ENCODE data around the gene SEC16B. TPM values are rescaled to one million over a fixed set of nuclear protein-coding genes. Genes with fewer than 3 reads are reported as not detected.

SEC16B gene
- total RNA-seq, 1 experiment from 2014 or later = not detected

- Histone ChIP-seq H3K4me2 (ENCODE audit: low read depth, low read length, poor library complexity, severe bottlenecking) (no peak overlapping the region), H3K27me3 (ENCODE audit: low read length) (0 out of 2 replicates have a peak, but pooled peaks cover 2% of the 10 kb centered on the region), H3K4me1 (ENCODE audit: low read length) (no peaks in the 10 kb centered on the region), H3K79me2 (ENCODE audit: low read length) (no peaks in the 10 kb centered on the region), H2AFZ (ENCODE audit: low read length) (no peak overlapping the region), H3K27ac (ENCODE audit: low read length) (no peak overlapping the region), H3K9me2 (replicated peaks; ENCODE audit: insufficient read depth, low read length) (no peaks in the 10 kb centered on the region), H3K4me3 (ENCODE audit: low read length) (no peak overlapping the region), H3K9ac (ENCODE audit: low read length) (no peak overlapping the region), H3K36me3 (ENCODE audit: insufficient read depth, low read length) (no peaks in the 10 kb centered on the region), H3K9me3 (ENCODE audit: low read length) (no peaks in the 10 kb centered on the region), H4K20me1 (ENCODE audit: insufficient read depth, low read depth, low read length) (no peaks in the 10 kb centered on the region)
- DNase-seq = no peak
Observed at GRCh38 chr1:177909416-177909815, 60.4 kb downstream of the SEC16B start.

DNA sequence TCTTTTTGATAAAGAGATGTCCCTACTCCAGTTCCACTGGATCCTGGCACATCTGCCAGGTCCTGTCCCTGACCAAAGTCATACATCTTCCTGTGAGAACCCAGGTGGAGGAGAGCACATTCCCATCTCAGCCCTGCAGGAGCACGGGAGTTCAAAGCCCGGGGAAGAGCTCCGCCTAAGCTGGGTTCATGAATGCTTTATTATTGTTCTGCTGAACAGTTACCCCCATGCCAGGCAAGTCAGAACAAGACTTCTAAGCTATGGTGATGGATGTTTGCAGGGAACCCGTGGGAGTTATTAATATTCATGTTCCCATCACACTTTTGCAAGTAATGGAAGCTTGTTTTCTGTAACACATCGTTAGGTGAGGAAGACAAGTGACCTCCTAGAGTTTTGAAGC, 62.9 kb downstream of the SEC16B start:
- no peaks in the 10 kb centered on the region for H3K9me3 ChIP-seq (ENCODE audit: low read length)
- H3K79me2 ChIP-seq (ENCODE audit: low read length) = no peaks in the 10 kb centered on the region
- H3K36me3 ChIP-seq (ENCODE audit: insufficient read depth, low read length) = no peaks in the 10 kb centered on the region
- no peak overlapping the region for H2AFZ ChIP-seq (ENCODE audit: low read length)
- no peak overlapping the region for H3K9ac ChIP-seq (ENCODE audit: low read length)
- no peaks in the 10 kb centered on the region for H3K4me1 ChIP-seq (ENCODE audit: low read length)
- H3K4me3 ChIP-seq (ENCODE audit: low read length) = no peak overlapping the region
- 0 out of 2 replicates have a peak, but pooled peaks cover 5% of the 10 kb centered on the region for H3K27me3 ChIP-seq (ENCODE audit: low read length)
- DNase-seq = no peak
- H3K27ac ChIP-seq (ENCODE audit: low read length) = no peak overlapping the region
- H3K4me2 ChIP-seq (ENCODE audit: low read depth, low read length, poor library complexity, severe bottlenecking) = no peak overlapping the region
- no peaks in the 10 kb centered on the region for H4K20me1 ChIP-seq (ENCODE audit: insufficient read depth, low read depth, low read length)
- H3K9me2 ChIP-seq (replicated peaks; ENCODE audit: insufficient read depth, low read length) = no peaks in the 10 kb centered on the region

DNA sequence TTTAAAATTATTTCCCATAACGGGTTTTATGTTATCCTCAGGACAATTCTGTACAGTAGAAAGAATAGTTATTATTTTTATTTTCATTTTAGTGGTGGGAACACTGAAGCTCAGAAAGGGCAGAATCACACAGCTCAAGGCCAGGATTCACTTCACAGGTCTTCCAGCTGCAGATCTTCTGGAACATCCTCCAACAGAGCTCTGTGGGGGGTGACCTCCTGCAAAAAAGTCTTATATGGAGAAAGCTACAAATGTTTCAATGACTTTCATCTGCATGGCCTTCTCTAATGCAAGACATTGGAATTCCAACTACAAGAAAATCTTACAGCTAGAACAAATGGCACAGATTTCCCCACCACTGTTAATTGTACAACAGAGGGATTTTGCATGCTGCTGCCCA, 64.2 kb downstream of the SEC16B start:
- Histone ChIP-seq H2AFZ (ENCODE audit: low read length) (no peak overlapping the region), H3K27me3 (ENCODE audit: low read length) (0 out of 2 replicates have a peak, but pooled peaks cover 6% of the 10 kb centered on the region), H3K9ac (ENCODE audit: low read length) (no peak overlapping the region), H3K27ac (ENCODE audit: low read length) (no peak overlapping the region), H3K36me3 (ENCODE audit: insufficient read depth, low read length) (no peaks in the 10 kb centered on the region), H3K9me2 (replicated peaks; ENCODE audit: insufficient read depth, low read length) (no peaks in the 10 kb centered on the region), H3K4me1 (ENCODE audit: low read length) (no peaks in the 10 kb centered on the region), H4K20me1 (ENCODE audit: insufficient read depth, low read depth, low read length) (no peaks in the 10 kb centered on the region), H3K4me2 (ENCODE audit: low read depth, low read length, poor library complexity, severe bottlenecking) (no peak overlapping the region), H3K4me3 (ENCODE audit: low read length) (no peak overlapping the region), H3K79me2 (ENCODE audit: low read length) (no peaks in the 10 kb centered on the region), H3K9me3 (ENCODE audit: low read length) (no peaks in the 10 kb centered on the region)
- no peak for DNase-seq

DNA sequence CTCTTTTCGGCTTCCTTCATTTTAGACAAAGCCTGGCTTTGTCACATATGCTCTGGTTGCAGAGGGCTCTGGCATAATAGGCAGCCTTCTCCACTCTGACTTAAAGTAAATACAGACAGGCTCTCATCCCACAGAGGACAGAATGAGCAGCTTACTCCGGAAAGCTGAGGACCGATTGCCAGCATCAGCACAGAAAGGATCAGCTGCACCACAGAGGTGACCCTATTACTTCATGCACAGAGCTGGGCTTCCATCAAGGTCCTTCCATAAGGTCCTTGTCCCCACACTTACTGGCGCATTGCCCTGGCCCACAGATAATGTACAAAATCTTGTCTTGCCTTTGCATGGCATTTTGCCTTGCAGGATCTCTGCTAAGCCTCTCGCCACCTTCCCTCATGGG, 67.6 kb downstream of the SEC16B start:
- H3K36me3 ChIP-seq (ENCODE audit: insufficient read depth, low read length) = no peaks in the 10 kb centered on the region
- no peak overlapping the region for H3K4me3 ChIP-seq (ENCODE audit: low read length)
- no peak overlapping the region for H3K27ac ChIP-seq (ENCODE audit: low read length)
- no peaks in the 10 kb centered on the region for H3K79me2 ChIP-seq (ENCODE audit: low read length)
- no peak overlapping the region for H2AFZ ChIP-seq (ENCODE audit: low read length)
- H3K4me2 ChIP-seq (ENCODE audit: low read depth, low read length, poor library complexity, severe bottlenecking) = no peak overlapping the region
- H4K20me1 ChIP-seq (ENCODE audit: insufficient read depth, low read depth, low read length) = no peaks in the 10 kb centered on the region
- H3K9ac ChIP-seq (ENCODE audit: low read length) = no peak overlapping the region
- H3K4me1 ChIP-seq (ENCODE audit: low read length) = no peaks in the 10 kb centered on the region
- H3K9me3 ChIP-seq (ENCODE audit: low read length) = no peaks in the 10 kb centered on the region
- DNase-seq = no peak
- H3K27me3 ChIP-seq (ENCODE audit: low read length) = 0 out of 2 replicates have a peak, but pooled peaks cover 6% of the 10 kb centered on the region
- no peaks in the 10 kb centered on the region for H3K9me2 ChIP-seq (replicated peaks; ENCODE audit: insufficient read depth, low read length)

- H3K27ac ChIP-seq (ENCODE audit: low read length) = no peak overlapping the region
- H3K9me3 ChIP-seq (ENCODE audit: low read length) = no peaks in the 10 kb centered on the region
- no peaks in the 10 kb centered on the region for H3K9me2 ChIP-seq (replicated peaks; ENCODE audit: insufficient read depth, low read length)
- no peaks in the 10 kb centered on the region for H3K79me2 ChIP-seq (ENCODE audit: low read length)
- no peaks in the 10 kb centered on the region for H3K4me1 ChIP-seq (ENCODE audit: low read length)
- H2AFZ ChIP-seq (ENCODE audit: low read length) = no peak overlapping the region
- 0 out of 2 replicates have a peak, but pooled peaks cover 4% of the 10 kb centered on the region for H3K27me3 ChIP-seq (ENCODE audit: low read length)
- no peaks in the 10 kb centered on the region for H3K36me3 ChIP-seq (ENCODE audit: insufficient read depth, low read length)
- DNase-seq = no peak
- H3K4me3 ChIP-seq (ENCODE audit: low read length) = no peak overlapping the region
- H3K9ac ChIP-seq (ENCODE audit: low read length) = no peak overlapping the region
- H3K4me2 ChIP-seq (ENCODE audit: low read depth, low read length, poor library complexity, severe bottlenecking) = no peak overlapping the region
- no peaks in the 10 kb centered on the region for H4K20me1 ChIP-seq (ENCODE audit: insufficient read depth, low read depth, low read length)
Observed at GRCh38 chr1:177897998-177898654, 71.7 kb downstream of the SEC16B start.

GRCh38 chr1:177897281-177897997, 72.4 kb downstream of the SEC16B start:
- Histone ChIP-seq H3K4me1 (ENCODE audit: low read length) (no peaks in the 10 kb centered on the region), H3K4me2 (ENCODE audit: low read depth, low read length, poor library complexity, severe bottlenecking) (no peak overlapping the region), H3K79me2 (ENCODE audit: low read length) (no peaks in the 10 kb centered on the region), H3K9ac (ENCODE audit: low read length) (no peak overlapping the region), H3K36me3 (ENCODE audit: insufficient read depth, low read length) (no peaks in the 10 kb centered on the region), H3K4me3 (ENCODE audit: low read length) (no peak overlapping the region), H3K9me3 (ENCODE audit: low read length) (no peaks in the 10 kb centered on the region), H3K27ac (ENCODE audit: low read length) (no peak overlapping the region), H3K27me3 (ENCODE audit: low read length) (0 out of 2 replicates have a peak, but pooled peaks cover 4% of the 10 kb centered on the region), H2AFZ (ENCODE audit: low read length) (no peak overlapping the region), H3K9me2 (replicated peaks; ENCODE audit: insufficient read depth, low read length) (no peaks in the 10 kb centered on the region), H4K20me1 (ENCODE audit: insufficient read depth, low read depth, low read length) (no peaks in the 10 kb centered on the region)
- DNase-seq = no peak

Small RNA genes within 50 kb of the gene (small RNA-seq; reads per million reads assigned to genes)
- not detected for gene AL359075.1

Other genes with a start within 250 kb of the SEC16B start
- gene RASAL2, start 124.0 kb upstream of the SEC16B start, total RNA-seq (2014; rRNA removed; shearing (Covaris generic); ENCODE audit: low replicate concordance) = not detected in 2 replicates

All from Karpas-422 (cell line).